Measurements from ENCODE around the gene MLXIPL.
"Not testable (repeated sequence)": the region's sequence is repeated elsewhere in the genome, so short reads cannot be mapped to it uniquely, and the experiment has no call there.

Gene MLXIPL

DNA sequence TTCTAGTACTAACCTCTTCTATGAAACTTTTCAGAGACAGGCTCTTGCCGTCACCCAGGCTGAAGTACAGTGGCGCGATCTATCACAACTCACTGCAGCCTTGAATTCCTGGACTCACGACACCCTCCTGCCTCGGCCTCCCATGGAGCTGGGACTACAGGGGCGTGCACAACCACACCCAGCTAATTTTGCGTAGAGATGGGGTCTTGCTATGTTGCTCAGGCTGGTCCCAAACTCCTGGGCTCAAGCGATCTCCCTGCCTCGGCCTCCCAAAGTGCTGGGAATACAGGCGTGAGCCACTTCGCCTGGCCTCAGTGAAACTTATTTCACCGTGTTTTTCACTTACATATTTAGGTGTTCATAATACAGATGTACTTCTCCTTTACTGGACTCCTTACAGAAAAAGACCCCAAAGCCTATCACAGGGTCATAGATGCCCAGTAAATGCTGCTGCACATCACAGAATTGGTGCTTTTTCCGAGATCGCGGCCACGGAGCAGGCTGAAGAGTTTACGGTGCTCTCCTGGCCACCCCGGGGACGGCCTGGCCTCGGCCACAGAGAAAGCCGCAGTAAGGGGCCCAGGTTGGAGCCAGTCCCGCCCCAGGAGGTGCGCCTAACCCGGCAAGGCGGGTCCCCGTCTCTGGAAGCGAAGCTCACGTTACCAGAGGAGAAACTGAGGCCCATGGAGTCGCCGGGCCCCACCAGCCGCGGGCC is 46.5 kb downstream of the MLXIPL start:
- no peak for DNase-seq

DNA sequence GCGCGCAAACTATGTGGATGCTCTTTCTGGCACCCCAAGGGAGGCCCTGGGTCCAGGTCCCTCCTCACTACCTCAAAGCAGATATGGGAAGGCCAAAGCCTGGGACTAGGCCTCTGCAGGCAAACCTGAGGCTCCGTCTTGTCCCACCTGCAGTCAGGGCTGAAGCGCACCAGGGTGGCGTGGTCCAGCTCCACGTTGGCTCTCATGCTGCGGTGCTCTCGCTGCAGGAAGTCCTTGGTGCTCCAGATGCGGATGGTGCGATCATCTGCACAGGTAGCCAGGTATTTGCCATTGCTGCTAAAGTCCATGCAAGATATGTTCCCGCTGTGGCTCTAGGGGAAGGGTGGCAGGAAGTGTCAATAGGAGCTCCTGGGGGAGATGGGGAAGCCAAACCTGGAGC is 50.5 kb downstream of the MLXIPL start:
- no peak for DNase-seq

DNA sequence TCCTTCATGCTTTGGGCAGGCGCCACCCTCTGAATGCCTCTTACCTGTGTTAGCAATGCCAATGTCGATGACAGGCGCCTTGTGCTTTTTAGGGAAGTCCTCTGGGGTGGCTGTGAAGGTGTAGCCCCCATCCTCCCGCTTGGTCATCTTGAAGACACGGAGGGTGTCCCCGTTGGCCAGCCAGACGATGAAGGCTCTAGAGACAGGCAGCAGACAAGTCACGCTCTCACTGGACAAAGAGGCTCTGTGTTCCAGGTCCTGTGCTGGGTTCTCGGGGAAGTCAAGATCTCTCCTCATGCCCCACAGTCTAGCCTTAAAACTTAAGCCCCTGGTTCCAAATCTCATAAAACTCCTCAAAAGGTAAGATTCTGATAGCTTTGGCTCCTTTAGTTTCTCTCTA is 51.0 kb downstream of the MLXIPL start:
- no peak for DNase-seq

DNA sequence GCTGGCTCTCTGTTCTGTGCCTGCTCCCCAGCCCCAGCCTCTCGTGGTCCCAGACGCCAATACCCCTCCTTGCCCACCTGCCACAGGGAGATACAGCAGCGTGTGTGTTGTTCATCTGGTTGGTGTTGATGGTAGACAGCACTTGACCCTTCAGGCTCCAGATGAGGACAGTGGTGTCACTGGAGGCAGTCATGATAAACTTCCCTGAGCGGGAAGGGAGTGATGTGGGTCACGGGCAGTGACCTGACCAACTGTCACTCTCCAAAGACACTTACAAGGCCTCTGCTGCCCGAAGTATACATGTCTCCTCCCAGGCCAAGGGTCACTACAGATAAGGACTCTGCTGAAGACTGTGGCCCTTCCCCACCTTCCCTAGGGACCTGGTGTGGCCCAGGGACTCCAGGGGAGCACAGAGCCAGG is 51.5 kb downstream of the MLXIPL start:
- DNase-seq, result no peak

DNA sequence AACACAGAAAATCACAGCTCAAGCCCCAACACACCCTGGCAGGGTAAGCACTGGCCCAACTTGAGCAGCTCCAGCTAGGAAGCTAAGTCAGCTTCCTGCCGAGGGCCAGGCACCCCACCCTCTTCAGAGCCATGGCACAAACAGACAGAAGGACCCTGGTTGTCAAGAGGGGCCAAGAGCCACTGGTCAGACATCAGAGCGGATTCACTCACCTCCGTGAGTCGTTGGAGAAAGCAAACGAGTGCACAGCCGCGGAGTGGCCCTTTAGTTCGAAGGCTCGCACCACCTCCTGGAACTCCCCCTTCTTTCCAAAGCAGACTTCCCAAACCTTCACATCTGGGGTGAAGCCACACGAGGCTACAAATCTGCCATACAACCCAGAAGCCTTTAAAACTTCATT is 53.3 kb downstream of the MLXIPL start:
- DNase-seq, result no peak

DNA sequence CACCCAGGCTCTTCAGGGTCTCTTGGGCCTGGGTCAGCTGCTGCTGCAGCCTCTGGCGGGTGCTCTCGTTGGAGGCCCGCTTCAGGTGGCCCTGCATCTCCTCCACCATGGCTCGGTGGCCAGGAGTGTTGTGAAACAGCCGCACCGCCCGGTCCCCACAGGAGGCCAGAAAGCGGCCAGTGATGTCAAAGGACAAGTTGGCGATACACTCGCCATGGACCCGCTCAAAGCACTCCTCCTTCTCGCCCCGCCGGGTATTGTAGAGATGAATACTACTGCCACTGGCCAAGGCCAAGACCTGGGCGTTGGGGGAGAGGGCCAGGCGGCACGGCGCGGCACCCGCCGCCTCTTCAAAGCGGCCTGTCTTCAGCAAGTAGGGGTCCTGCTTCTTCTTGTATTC is 53.8 kb downstream of the MLXIPL start:
- DNase-seq, result no peak

DNA sequence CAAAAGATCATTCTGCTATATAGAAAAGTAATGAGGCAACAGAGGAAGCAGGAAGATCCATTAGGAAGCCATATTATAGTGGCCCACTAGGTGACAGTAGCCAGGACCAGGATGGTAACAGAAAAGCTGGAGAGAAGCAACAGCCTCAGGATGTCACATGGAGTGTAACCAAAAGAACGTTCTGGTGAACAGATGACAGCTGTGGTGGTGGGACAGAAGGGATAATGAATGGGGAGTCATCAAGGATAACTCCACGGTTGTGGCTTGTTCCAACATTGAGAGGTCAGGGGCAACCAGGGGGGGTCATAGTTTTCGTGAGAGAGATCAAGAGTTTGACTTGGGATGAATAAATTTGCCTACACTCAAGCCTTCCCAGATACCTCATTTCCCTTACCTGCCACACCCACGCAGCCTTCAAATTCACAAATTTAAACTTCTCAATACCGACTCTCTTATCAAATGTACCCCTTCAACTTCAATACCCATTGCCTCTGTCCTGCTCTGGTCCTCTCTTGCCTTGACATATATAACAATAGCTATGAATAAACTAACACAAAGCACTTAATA is 55.2 kb downstream of the MLXIPL start:
- no peak for DNase-seq

DNA sequence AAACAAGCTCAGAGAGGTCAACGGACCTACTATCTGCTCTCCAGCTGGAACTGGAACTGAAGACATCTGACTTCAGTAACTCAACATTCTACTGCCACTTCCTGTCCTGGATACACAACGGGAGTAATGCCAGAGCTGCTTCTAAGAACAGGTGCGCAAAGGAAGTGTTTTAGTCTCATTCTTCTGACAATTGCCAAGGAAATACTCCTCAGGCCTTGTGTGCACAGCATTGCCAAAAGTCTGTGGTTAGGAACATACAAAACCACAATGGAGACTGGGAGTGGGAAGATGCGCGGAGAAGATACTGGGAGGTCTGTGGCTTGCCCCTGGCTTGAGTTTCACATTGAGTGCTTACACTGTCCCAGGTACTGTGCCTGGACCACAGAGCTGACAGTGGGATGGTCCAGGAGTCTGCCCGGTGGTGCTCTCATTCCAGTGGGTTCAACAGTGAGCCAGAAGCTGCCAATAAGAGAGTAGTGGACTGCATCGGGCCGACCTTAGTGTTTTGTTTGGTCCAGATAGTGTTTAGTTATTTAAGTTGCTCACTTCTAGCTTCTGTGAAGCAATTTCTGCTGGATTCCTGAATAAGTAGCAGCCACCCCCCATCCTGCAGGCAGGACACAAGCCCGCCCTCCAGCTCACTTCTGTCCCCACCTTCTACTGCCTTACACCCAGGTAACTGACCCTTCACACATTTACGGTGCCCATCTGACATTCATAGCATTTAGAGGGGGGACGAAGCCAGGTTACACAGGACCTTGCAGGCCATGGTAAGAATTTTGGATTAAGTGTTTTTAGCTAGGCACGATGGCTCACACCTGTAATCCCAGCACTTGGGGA is 56.3 kb downstream of the MLXIPL start:
- DNase-seq, result no peak

DNA sequence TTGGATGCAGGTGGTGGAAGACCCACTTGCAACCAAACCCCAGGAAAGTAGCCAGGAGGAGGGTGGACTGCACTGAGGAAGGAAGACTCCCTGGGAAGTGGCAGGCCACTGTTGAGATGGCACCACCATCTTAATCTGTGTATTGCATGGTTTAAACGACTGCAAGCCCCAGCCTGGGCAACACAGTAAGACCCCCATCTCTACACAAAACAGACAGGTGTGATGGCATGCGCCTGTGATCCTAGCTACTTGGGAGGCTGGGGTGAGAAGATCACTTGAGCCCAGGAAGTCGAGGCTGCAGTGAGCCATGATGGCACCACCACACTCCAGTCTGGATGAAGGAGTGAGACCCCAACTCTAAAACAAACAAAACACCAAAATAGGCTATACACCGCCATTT is 57.2 kb downstream of the MLXIPL start:
- no peak for DNase-seq

DNA sequence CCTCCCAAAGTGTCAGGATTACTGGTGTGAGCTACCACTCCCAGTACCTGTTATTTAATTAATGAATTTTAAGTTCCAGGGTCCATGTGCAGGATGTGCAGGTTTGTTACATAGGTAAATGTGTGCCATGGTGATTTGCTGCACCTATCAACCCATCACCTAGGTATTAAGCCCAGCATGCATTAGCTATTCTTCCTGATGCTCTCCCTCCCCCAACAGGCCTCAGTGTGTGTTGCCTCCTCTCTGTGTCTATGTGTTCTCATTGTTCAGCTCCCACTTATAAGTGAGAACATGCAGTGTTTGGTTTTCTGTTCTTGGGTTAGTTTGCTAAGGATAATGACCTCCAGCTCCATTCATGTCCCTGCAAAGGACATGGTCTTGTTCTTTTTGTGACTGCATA is 57.9 kb downstream of the MLXIPL start:
- DNase-seq, result not testable (repeated sequence)

DNA sequence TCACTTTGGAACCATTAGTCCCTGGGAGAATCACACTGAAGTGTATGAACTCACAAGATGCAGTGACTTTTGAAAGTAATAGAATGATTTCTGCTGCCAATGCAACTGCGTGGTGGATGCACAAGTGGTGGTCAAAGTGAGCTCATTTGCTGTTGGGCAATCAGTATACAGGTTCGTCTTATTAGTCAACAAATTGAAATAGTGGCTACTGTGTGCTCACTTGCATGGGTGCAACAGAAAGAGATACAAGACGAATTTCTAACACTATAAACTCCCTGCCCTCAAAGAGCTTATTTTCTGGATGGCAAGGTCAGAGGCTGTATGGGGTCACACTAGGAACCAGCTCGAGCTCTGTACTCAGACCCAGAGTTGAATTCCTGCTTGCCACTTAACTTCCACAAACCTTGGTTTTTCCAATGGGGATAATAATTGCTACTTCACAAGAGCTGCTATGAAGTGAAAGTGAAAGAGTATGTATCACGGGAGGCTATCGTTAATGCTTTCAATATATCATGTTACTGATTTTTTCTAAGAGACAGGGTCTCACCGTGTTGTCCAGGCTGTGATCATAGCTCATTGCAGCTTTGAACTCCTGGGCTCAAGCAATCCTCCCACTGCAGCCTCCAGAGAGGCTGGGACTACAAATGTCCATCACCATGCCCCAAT is 58.5 kb downstream of the MLXIPL start:
- DNase-seq, result no peak

DNA sequence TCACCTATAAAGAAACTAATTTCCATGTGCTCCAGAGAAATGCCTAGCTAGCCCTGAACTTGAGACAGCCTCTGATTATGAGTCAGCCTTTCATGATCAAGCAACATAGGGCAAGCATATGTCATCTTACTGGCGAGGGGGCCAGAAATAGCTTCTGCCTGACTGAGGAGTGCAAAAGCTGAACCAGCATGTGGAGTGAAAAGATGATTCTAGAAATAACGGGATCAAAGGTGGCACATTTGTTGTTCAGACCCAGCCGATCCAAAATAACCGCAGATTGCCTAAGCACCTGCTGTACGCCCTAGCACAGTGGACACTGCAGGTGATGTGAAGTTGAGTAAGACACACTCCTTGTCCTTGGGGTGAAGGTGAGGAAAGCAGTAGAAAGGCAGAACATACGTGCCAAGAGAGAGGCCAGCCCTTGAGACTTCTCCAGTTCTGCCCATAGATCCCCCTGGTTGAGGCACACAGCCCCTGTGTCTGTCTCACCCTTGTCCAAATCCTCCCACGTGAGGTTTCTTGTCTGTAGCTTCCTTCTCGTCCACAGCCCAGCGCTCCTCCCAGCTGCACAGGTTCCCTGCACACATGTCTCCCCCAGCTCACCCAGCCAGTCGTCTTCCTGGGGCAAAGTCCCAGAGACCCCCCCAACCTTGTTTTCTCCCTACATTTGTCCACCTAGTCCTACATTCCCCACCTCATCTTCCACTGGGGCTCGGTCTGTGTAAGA is 64.0 kb downstream of the MLXIPL start:
- no peak for DNase-seq

DNA sequence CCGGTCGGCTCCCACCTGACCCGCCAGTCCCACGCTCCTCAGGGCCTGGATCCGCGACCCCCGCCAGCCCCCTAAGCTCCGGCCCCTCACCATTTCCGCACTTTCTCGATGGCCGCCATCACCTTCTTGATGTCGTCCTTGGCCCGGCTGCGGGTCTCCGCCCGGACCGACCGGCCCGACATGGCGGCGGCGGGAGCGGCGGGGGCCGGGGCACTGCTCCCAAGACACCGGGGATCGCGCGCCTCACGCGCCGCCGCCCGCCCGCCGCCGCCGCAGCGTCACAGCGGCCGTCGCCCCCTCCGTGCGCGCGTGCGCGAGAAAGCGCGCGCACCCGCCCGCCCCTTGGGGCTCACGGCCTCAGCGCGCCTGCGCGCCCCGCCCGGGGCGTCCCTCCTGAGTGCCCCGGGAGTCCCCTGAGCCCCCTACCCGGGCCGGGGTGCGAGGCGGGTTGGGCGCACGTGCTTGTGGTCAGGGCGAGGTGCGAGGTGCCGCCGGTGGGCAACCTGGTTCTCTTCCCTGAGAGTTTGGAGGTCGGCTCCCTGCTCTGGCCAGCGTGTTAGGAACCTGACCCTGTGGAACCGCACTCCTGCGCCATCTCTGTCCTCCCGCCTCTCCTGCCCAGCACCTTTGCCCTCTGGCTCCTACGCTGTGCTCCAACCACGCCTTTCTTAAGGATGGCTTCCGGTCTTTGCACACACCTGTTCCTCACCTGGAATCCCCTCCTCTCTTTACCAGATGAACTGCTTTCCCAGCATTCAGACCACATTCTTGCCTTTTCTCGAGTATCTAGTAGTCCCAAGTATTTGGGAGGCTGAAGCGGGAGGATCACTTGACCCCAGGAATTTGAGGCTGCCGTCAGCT is 66.7 kb downstream of the MLXIPL start, which contains the start of gene BCL7B:
TSS of gene BCL7B (minus strand) at position 294 of the 861 bp plus-strand sequence. CDS start at position 182, 112 bp downstream.
- DNase-seq, result peak; percentile 86

DNA sequence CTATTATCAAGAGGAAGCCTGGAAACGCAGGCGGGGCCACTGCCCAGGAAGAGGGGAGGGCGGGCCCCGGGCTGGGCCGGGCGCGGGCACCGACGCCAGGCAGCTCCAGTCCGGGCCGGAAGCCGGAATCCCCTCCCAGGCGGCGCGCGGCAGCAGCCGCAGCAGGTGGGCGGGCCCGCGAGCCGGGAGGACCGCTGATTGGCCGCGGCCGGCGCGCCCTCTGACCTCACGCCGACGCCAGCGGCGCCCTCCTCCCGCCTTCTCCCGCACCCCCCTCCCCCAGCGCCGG is 67.3 kb downstream of the MLXIPL start:
- peak; percentile 91 for DNase-seq

DNA sequence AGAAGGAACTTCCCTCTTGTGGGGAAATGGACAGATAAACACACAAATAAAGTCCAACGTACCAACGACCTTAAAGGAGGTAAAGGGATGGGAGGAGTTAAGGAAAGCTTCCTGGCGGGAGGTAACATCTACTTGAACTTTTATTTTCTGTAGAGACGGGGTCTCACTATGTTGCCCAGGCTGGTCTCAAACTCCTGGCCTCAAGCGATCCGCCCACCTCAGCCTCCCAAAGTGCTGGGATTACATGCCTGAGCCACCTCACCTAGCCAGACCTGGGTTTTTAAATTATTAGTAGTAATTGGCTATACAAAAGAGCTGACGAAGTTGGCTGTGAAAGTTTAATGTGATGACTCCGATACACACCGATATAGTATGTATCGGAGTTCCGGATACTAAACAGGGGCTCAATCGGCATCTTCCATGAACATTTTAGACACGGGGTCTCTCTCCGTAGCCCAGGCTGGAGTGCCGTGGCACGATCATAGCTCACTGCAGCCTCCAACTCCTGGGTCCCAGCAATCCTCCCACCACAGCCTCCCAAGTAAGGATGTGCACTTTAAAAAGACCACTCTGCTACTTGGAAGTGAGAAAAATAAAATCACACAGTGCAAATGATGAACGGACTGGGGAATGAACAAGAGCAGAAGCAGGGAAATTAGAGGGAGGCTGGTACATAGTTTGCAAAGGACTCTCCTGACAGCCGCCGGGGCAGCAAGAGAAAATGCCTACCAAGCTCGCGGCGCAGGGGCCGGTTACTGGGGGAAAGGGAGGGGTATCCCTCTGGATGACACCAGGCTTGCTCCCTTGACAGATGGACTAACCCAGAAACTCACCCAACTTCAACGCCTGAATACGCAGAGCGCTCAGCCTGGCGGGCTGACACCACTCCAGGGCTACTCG is 67.9 kb downstream of the MLXIPL start:
- DNase-seq, result no peak

DNA sequence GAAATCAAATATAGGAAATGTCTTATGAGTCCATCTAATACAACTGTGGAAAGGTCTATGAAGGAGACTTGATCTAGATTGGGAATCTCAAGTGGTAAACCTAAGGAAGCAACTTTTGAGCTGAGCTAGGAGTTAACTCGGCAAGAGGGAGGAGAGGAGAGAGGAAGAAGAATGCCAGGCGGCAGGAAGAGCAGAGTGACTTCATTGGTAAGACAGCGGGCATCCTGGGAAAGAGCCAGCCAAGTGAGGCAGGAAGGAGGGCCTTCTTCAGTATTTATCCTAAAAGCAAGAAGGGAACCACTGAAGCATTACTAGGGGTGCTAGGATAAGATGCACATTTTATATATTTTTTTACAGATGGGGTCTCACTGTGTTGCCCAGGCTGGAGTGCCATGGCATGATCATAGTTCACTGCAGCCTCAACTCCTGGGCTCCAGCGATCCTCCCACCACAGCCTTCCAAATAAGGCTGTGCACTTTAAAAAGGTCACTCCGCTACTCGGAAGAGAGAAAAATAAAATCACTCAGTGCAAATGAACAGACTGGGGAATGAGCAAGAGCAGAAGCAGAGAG is 68.8 kb downstream of the MLXIPL start:
- DNase-seq, result no peak

DNA sequence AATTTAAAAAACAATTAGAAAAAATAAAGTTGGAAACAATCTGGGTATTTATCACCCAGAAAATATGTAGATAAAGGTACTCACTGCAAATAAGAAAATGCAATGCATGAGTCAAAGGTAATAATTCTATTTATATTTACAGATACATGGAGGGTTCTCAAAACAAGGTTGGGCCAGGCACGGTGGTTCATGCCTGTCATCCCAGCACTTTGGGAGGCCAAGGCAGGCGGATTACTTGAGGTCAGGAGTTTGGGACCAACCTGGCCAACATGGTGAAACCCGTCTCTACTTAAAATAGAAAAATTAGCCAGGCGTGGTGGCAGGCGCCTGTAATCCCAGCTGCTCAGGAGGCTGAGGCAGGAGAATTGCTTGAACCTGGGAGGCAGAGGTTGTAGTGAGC is 74.2 kb downstream of the MLXIPL start:
- not testable (repeated sequence) for DNase-seq

DNA sequence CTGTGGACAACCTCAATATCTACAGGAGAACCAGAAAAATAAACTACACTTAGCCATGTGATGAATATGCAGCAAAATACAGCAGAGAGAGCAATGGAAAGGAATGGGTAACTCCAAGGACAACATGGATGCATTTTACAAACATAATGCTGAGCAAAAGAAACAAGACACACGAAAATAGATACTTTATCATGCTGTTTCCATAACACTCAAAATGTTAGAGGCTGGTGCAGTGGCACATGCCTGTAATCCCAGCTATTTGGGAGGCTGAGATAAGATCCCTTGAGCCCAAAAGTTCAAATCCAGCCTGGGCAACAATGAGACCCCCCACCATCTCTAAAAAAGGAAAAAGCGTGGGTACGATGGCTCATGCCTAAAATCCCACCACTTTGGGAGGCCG is 75.1 kb downstream of the MLXIPL start:
- DNase-seq, result no peak

DNA sequence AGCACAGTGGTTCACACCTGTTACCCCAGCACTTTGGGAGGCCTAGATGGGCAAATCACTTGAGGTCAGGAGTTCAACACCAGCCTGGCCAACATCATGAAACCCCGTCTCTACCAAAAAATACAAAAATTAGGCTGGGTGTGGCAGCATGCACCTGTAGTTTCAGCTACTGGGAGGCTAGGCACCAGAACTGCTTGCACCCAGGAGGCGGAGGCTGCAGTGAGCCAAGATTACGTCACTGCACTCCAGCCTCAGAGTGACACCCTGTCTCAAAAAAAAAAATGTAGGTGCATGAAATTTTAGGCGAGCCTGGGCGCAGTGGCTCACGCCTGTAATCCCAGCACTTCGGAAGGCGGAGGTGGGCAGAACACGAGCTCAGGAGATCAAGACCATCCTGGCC is 76.5 kb downstream of the MLXIPL start:
- DNase-seq, result no peak

DNA sequence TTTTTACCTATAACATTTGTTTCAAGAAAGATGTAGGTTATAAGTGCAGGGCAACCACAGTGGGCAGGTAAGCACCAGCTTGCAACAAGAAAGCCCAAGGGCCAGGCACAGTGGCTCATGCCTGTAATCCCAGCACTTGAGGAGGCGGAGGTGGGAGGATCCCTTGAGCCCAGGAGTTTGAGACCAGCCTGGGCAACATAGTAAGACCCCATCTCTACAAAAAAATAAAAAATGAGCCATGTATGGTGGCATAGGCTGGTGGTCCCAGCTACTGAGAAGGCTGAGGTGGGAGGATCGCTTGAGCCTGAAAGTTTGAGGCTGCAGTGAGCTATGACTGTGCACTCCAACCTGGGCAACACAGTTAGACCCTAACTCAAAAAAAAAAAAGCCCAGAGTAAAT is 79.6 kb downstream of the MLXIPL start:
- DNase-seq, result no peak

All from activated T-cell treated with anti-CD3 and anti-CD28 coated beads, Interleukin-2, amount 50 U/mL, for 1 hour (primary cell).